Measurements from ENCODE around the gene KRT76. TPM values are rescaled to one million over a fixed set of nuclear protein-coding genes. Genes with fewer than 3 reads are reported as not detected.

Gene KRT76
- polyA plus RNA-seq, 1 donor (not counting 4 experiments of a cell fraction or from before 2014, with no cell fraction given) = not detected

GRCh38 chr12:52724384-52724783, 52.8 kb downstream of the KRT76 start:
- Histone ChIP-seq H3K9me1 (ENCODE audit: control insufficient read depth, extremely low read depth, insufficient read depth, low read length) (no peaks in the 10 kb centered on the region), H3K27ac (ENCODE audit: control insufficient read depth, insufficient read depth, low read length) (no peak overlapping the region), H3K9me3 (ENCODE audit: control insufficient read depth, low read depth, low read length) (no peaks in the 10 kb centered on the region), H3K4me2 (ENCODE audit: control insufficient read depth, extremely low read depth, insufficient read depth, low read depth, low read length) (no peak overlapping the region), H3K27me3 (ENCODE audit: control insufficient read depth, extremely low read depth, insufficient read depth, low read length) (no peaks in the 10 kb centered on the region), H2AFZ (ENCODE audit: control insufficient read depth, low read length) (no peak overlapping the region), H3K4me1 (ENCODE audit: control insufficient read depth, extremely low read depth, insufficient read depth, low read length) (peaks cover 2% of the 10 kb centered on the region), H3K9ac (ENCODE audit: control insufficient read depth, extremely low read depth, insufficient read depth, low read length) (no peak overlapping the region), H4K20me1 (ENCODE audit: control insufficient read depth, extremely low read depth, insufficient read depth, low read length) (no peaks in the 10 kb centered on the region), H3K4me3 (ENCODE audit: control insufficient read depth in 2 of 3, extremely low read depth in 1 of 3, insufficient read depth in 2 of 3, low read depth in 1 of 3, low read length in 3 of 3) (no peak overlapping the region), H3K36me3 (ENCODE audit: control insufficient read depth in 2 of 2, extremely low read depth in 1 of 2, insufficient read depth in 2 of 2, low read length in 2 of 2) (no peaks in the 10 kb centered on the region), H3K79me2 (ENCODE audit: control insufficient read depth, insufficient read depth, low read length) (no peaks in the 10 kb centered on the region)
- no peak for DNase-seq (ENCODE audit: low read depth, low spot score)
- TF ChIP-seq CTCF (optimal IDR thresholded peaks at IDR 0.05 in 1 of 3, IDR thresholded peaks at IDR 0.05 in 1 of 3, conservative IDR thresholded peaks at IDR 0.05 in 1 of 3; ENCODE audit: extremely low read depth in 1 of 3, insufficient read depth in 2 of 3, low read length in 3 of 3) (no peak), EZH2 (IDR thresholded peaks at IDR 0.05; ENCODE audit: low read length) (no peak)
- no peak for FAIRE-seq
- dilution Hi-C loops (cut with MboI; ENCODE audit: extremely low pct_ligation_motif_present, low sequenced_read_pairs) = no loop called here

GRCh38 chr12:52722680-52723079, 54.5 kb downstream of the KRT76 start:
- Histone ChIP-seq H3K4me3 (ENCODE audit: control insufficient read depth in 2 of 3, extremely low read depth in 1 of 3, insufficient read depth in 2 of 3, low read depth in 1 of 3, low read length in 3 of 3) (no peak overlapping the region), H3K27ac (ENCODE audit: control insufficient read depth, insufficient read depth, low read length) (no peak overlapping the region), H4K20me1 (ENCODE audit: control insufficient read depth, extremely low read depth, insufficient read depth, low read length) (no peaks in the 10 kb centered on the region), H3K36me3 (ENCODE audit: control insufficient read depth in 2 of 2, extremely low read depth in 1 of 2, insufficient read depth in 2 of 2, low read length in 2 of 2) (no peaks in the 10 kb centered on the region), H3K27me3 (ENCODE audit: control insufficient read depth, extremely low read depth, insufficient read depth, low read length) (no peaks in the 10 kb centered on the region), H3K9me3 (ENCODE audit: control insufficient read depth, low read depth, low read length) (no peaks in the 10 kb centered on the region), H3K9me1 (ENCODE audit: control insufficient read depth, extremely low read depth, insufficient read depth, low read length) (no peaks in the 10 kb centered on the region), H3K79me2 (ENCODE audit: control insufficient read depth, insufficient read depth, low read length) (no peaks in the 10 kb centered on the region), H3K9ac (ENCODE audit: control insufficient read depth, extremely low read depth, insufficient read depth, low read length) (no peak overlapping the region), H3K4me1 (ENCODE audit: control insufficient read depth, extremely low read depth, insufficient read depth, low read length) (peaks cover 2% of the 10 kb centered on the region), H2AFZ (ENCODE audit: control insufficient read depth, low read length) (no peak overlapping the region), H3K4me2 (ENCODE audit: control insufficient read depth, extremely low read depth, insufficient read depth, low read depth, low read length) (no peak overlapping the region)
- dilution Hi-C loops (cut with MboI; ENCODE audit: extremely low pct_ligation_motif_present, low sequenced_read_pairs) = no loop called here
- TF ChIP-seq CTCF (optimal IDR thresholded peaks at IDR 0.05 in 1 of 3, IDR thresholded peaks at IDR 0.05 in 1 of 3, conservative IDR thresholded peaks at IDR 0.05 in 1 of 3; ENCODE audit: extremely low read depth in 1 of 3, insufficient read depth in 2 of 3, low read length in 3 of 3) (no peak), EZH2 (IDR thresholded peaks at IDR 0.05; ENCODE audit: low read length) (no peak)
- FAIRE-seq (no peak), DNase-seq (ENCODE audit: low read depth, low spot score) (no peak)
